Melanocyte of skin (primary cell): Measurements from ENCODE around the gene UFSP2. TPM values are rescaled to one million over a fixed set of nuclear protein-coding genes. Genes with fewer than 3 reads are reported as not detected.

Experiments
- small RNA-seq, 2 donors: library from RNA; depleted of rRNA; stranded (forward); fragments of <200 nt; gene quantifications; one replicate each; pipeline ENCODE3, GENCODE V24; 2012
- total RNA-seq, 2 donors: library from RNA; depleted of rRNA; stranded (reverse); fragments of >200 nt; gene quantifications; 2 replicates each; pipeline ENCODE4 v1.2.3, GENCODE V29; 2012

Gene UFSP2
- total RNA-seq: 10 to 100 TPM; 41.0 to 42.7 TPM

GRCh38 chr4:185425647-185426352 lies at the start of gene UFSP2:
UFSP2 (minus strand) TSS chr4:185425964; CDS start chr4:185425868, 96 bp downstream.

GRCh38 chr4:185471235-185472102 lies 45.7 kb upstream of the UFSP2 start, which contains the start of gene CCDC110:
CCDC110 (minus strand) TSS chr4:185471733; CDS start chr4:185471683, 50 bp downstream.

GRCh38 chr4:185396724-185397385 lies 28.9 kb downstream of the UFSP2 start, which contains the start of gene ANKRD37:
ANKRD37 (plus strand) TSS chr4:185396841; CDS start chr4:185396924, 83 bp downstream.

GRCh38 chr4:185395238-185395955 lies 30.4 kb downstream of the UFSP2 start, which contains the start of gene LRP2BP:
LRP2BP (minus strand) TSS chr4:185395924; CDS start chr4:185378186, 17,738 bp downstream.

Small RNA genes within 50 kb of the gene (small RNA-seq; reads per million reads assigned to genes)
- gene RF00019: 0 reads per million in 2 donors

Other genes starting within 250 kb of the UFSP2 start
- gene CFAP97, start 222.0 kb downstream of the UFSP2 start, total RNA-seq: 10 to 100 TPM; 45.1 to 49.0 TPM
- gene SNX25, start 216.4 kb downstream of the UFSP2 start, total RNA-seq: 10 to 100 TPM; 55.4 to 74.3 TPM
- 1 to 10 TPM in 1 of 2 donors, under 1 TPM in 1; 1.00 to 1.0 TPM for gene LRP2BP, start 30.0 kb downstream of the UFSP2 start, total RNA-seq
- 10 to 100 TPM; 11.3 to 13.1 TPM for gene ANKRD37, start 29.1 kb downstream of the UFSP2 start, total RNA-seq
- gene CCDC110, start 45.8 kb upstream of the UFSP2 start, total RNA-seq: 1 to 10 TPM; 1.3 to 1.7 TPM
- gene PDLIM3, start 109.5 kb upstream of the UFSP2 start, total RNA-seq: 10 to 100 TPM; 35.6 to 56.1 TPM